ENCODE results near the gene PIK3CB. TPM values are rescaled to one million over a fixed set of nuclear protein-coding genes. Genes with fewer than 3 reads are reported as not detected.
"Not testable (repeated sequence)": the region's sequence is repeated elsewhere in the genome, so short reads cannot be mapped to it uniquely, and the experiment has no call there.

The PIK3CB gene
- total and polyA plus RNA-seq, 4 donors = 12.8 to 41.9 (median 27.5) TPM

- TF ChIP-seq CTCF (IDR thresholded peaks at IDR 0.05; ENCODE audit: control extremely low read depth, extremely low read depth) = no peak
- no peak overlapping the region for H3K4me3 ChIP-seq
- H3K9me3 ChIP-seq (ENCODE audit: control insufficient read depth in 4 of 4, insufficient read depth in 3 of 4, low read length in 3 of 4) = no peaks in the 10 kb centered on the region
- 87 to 88% methylated on average over 5 of the region's 5 CpGs for WGBS, 2 donors
- DNase-seq (no peak), ATAC-seq (ENCODE audit: insufficient read depth, low FRiP score) (no peak)
- H3K4me1 ChIP-seq (ENCODE audit: control insufficient read depth in 5 of 5, insufficient read depth in 5 of 5, low read length in 5 of 5) = no peaks in the 10 kb centered on the region
- peaks cover 0 to 9% (median 0%) of the 10 kb centered on the region in 4 donors for H3K36me3 ChIP-seq (ENCODE audit: control insufficient read depth in 4 of 4, insufficient read depth in 4 of 4, low read length in 4 of 4)
- no peak overlapping the region for H3K9ac ChIP-seq (ENCODE audit: insufficient read depth in 1 of 2, low read length in 2 of 2)
- no peaks in the 10 kb centered on the region for H3K27me3 ChIP-seq (ENCODE audit: control insufficient read depth in 3 of 3, insufficient read depth in 3 of 3, low read length in 2 of 3)
- no peak overlapping the region for H3K27ac ChIP-seq (ENCODE audit: low read depth in 1 of 2, low read length in 1 of 2)
Measured at GRCh38 chr3:138740072-138740471, 94.7 kb downstream of the PIK3CB start.

- Histone ChIP-seq H3K9ac (ENCODE audit: insufficient read depth in 1 of 2, low read length in 2 of 2) (no peak overlapping the region), H3K27ac (ENCODE audit: low read depth in 1 of 2, low read length in 1 of 2) (no peak overlapping the region), H3K9me3 (ENCODE audit: control insufficient read depth in 4 of 4, insufficient read depth in 3 of 4, low read length in 3 of 4) (no peaks in the 10 kb centered on the region), H3K4me1 (ENCODE audit: control insufficient read depth in 5 of 5, insufficient read depth in 5 of 5, low read length in 5 of 5) (no peaks in the 10 kb centered on the region), H3K27me3 (ENCODE audit: control insufficient read depth in 3 of 3, insufficient read depth in 3 of 3, low read length in 2 of 3) (no peaks in the 10 kb centered on the region), H3K36me3 (ENCODE audit: control insufficient read depth in 4 of 4, insufficient read depth in 4 of 4, low read length in 4 of 4) (peaks cover 0 to under 1% (median 0%) of the 10 kb centered on the region in 4 donors), H3K4me3 (no peak overlapping the region)
- no peak for ATAC-seq (ENCODE audit: insufficient read depth, low FRiP score)
- no peak for TF ChIP-seq CTCF (IDR thresholded peaks at IDR 0.05; ENCODE audit: control extremely low read depth, extremely low read depth)
- no peak for DNase-seq
- WGBS, 2 donors = 29 to 58% methylated on average over 1 of the region's 1 CpG
Measured at GRCh38 chr3:138732456-138732855, 102.3 kb downstream of the PIK3CB start.

- H3K4me3 ChIP-seq = no peak overlapping the region
- H3K9me3 ChIP-seq (ENCODE audit: control insufficient read depth in 4 of 4, insufficient read depth in 3 of 4, low read length in 3 of 4) = no peaks in the 10 kb centered on the region
- peak in 1 of 3 donors; percentile 6 for DNase-seq
- peaks cover 0 to 3% (median 1%) of the 10 kb centered on the region in 4 donors for H3K36me3 ChIP-seq (ENCODE audit: control insufficient read depth in 4 of 4, insufficient read depth in 4 of 4, low read length in 4 of 4)
- H3K9ac ChIP-seq (ENCODE audit: insufficient read depth in 1 of 2, low read length in 2 of 2) = no peak overlapping the region
- 88 to 91% methylated on average over 5 of the region's 5 CpGs for WGBS, 2 donors
- no peaks in the 10 kb centered on the region for H3K27me3 ChIP-seq (ENCODE audit: control insufficient read depth in 3 of 3, insufficient read depth in 3 of 3, low read length in 2 of 3)
- H3K27ac ChIP-seq (ENCODE audit: low read depth in 1 of 2, low read length in 1 of 2) = no peak overlapping the region
- H3K4me1 ChIP-seq (ENCODE audit: control insufficient read depth in 5 of 5, insufficient read depth in 5 of 5, low read length in 5 of 5) = peaks cover 0 to 6% (median 0%) of the 10 kb centered on the region in 5 donors
- ATAC-seq (ENCODE audit: insufficient read depth, low FRiP score) = no peak
- TF ChIP-seq CTCF (IDR thresholded peaks at IDR 0.05; ENCODE audit: control extremely low read depth, extremely low read depth) = no peak
Measured at GRCh38 chr3:138726946-138727730, 107.6 kb downstream of the PIK3CB start.

- peak in 1 of 3 donors; percentile 25 for DNase-seq
- not testable (repeated sequence) for ATAC-seq (ENCODE audit: insufficient read depth, low FRiP score); H3K9me3 ChIP-seq (ENCODE audit: control insufficient read depth in 4 of 4, insufficient read depth in 3 of 4, low read length in 3 of 4); H3K9ac ChIP-seq (ENCODE audit: insufficient read depth in 1 of 2, low read length in 2 of 2); H3K27me3 ChIP-seq (ENCODE audit: control insufficient read depth in 3 of 3, insufficient read depth in 3 of 3, low read length in 2 of 3); H3K4me3 ChIP-seq; H3K27ac ChIP-seq (ENCODE audit: low read depth in 1 of 2, low read length in 1 of 2); H3K4me1 ChIP-seq (ENCODE audit: control insufficient read depth in 5 of 5, insufficient read depth in 5 of 5, low read length in 5 of 5); H3K36me3 ChIP-seq (ENCODE audit: control insufficient read depth in 4 of 4, insufficient read depth in 4 of 4, low read length in 4 of 4)
- 31 to 40% methylated on average over 2 of the region's 2 CpGs for WGBS, 2 donors
Measured at GRCh38 chr3:138726042-138726441, 108.7 kb downstream of the PIK3CB start.

Measured in lung (tissue), 12 donors.